Effector memory CD4-positive, alpha-beta T cell (primary cell): ENCODE measurements around the gene GALNT17.

ENCODE experiments used
- DNase-seq, 3 donors: peaks; one replicate each; pipeline ENCODE4 v3.0.0-alpha.2; 2020
- H3K27ac ChIP-seq: 2 replicates; pipeline ENCODE4 v1.7.0; 2013; ENCODE audit warnings: mild to moderate bottlenecking, low read length, moderate library complexity; ENCODE audit not compliant: insufficient read depth, poor library complexity, severe bottlenecking
- H3K27me3 ChIP-seq: replicated peaks from 2 replicates; pipeline ENCODE4 v1.7.0; 2013; ENCODE audit warnings: mild to moderate bottlenecking, low read length; ENCODE audit not compliant: insufficient read depth, control insufficient read depth, poor library complexity, severe bottlenecking
- H3K36me3 ChIP-seq: 2 replicates; pipeline ENCODE4 v1.7.0; 2013; ENCODE audit warnings: mild to moderate bottlenecking, low read length, moderate library complexity; ENCODE audit not compliant: control insufficient read depth, insufficient read depth
- H3K4me1 ChIP-seq: 2 replicates; pipeline ENCODE4 v1.7.0; 2013; ENCODE audit warnings: low read length, mild to moderate bottlenecking; ENCODE audit not compliant: control insufficient read depth, insufficient read depth, poor library complexity, severe bottlenecking
- H3K4me3 ChIP-seq: 2 replicates; pipeline ENCODE4 v1.7.0; 2013; ENCODE audit warnings: low read length, low read depth, mild to moderate bottlenecking; ENCODE audit not compliant: insufficient read depth, poor library complexity, severe bottlenecking
- H3K9me3 ChIP-seq: 2 replicates; pipeline ENCODE4 v1.7.0; 2013; ENCODE audit warnings: mild to moderate bottlenecking, low read length, moderate library complexity; ENCODE audit not compliant: control insufficient read depth

GALNT17 gene

DNA sequence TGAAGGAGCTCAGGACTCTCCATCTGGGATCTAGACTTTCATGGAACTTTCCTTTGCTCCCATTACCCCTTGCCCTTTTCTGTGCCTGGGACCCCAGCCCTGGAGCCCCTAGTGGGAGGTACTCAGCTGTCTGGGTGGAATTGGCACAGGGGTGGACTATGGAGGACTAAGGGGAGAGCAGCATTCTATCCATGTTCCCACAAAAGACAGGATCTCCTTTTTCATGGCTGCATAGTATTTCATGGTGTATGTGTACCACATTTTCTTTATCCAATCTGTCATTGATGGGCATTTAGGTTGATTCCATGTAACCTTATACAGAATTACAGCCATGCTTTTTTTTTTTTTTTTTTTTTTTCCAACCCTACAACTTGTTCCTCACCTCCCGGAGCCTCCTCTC, 89.1 kb downstream of the GALNT17 start:
- H3K36me3 ChIP-seq = no peaks in the 10 kb centered on the region
- peaks cover 3% of the 10 kb centered on the region for H3K9me3 ChIP-seq
- H3K27ac ChIP-seq = no peak overlapping the region
- no peaks in the 10 kb centered on the region for H3K4me1 ChIP-seq
- H3K27me3 ChIP-seq = no peaks in the 10 kb centered on the region
- DNase-seq = no peak
- no peak overlapping the region for H3K4me3 ChIP-seq

DNA sequence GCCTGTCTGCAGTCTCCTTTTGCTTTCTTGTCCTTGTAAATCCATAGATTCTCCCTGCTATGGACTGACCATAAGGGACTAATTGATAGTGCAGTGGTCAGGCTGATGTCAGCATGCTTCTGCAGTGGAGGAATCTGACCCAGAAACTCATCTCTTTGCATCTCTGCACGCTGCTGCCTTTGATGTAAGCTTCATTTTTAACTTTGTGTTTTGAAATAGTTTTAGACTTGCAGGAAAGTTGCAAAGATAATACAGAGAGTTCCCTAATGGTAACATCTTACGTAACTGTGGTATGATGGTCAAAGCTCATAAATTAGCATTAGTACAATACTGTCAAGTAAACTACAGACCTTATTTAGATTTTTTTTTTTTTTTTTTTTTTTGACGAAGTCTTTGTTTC, 89.6 kb downstream of the GALNT17 start:
- peaks cover 3% of the 10 kb centered on the region for H3K9me3 ChIP-seq
- H3K27ac ChIP-seq = no peak overlapping the region
- H3K36me3 ChIP-seq = no peaks in the 10 kb centered on the region

DNA sequence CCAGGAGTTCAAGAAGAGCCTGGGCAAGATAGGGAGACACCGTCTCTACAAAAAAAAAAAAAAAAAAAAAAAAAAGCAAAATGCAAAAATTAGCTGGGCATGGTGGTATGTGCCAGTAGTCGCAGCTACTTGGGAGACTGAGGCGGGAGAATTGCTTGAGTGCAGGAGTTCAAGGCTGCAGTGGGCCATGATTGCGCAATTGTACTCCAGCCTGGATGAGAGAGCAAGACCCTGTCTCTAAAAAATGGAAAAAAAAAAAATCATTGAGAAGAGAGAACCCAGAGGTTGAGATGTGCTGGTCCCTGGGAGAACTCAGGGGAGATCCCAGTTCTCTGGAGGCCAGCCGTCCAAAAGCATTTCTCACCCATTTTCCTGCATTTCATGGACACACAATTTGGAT, 95.2 kb downstream of the GALNT17 start:
- no peaks in the 10 kb centered on the region for H3K4me1 ChIP-seq
- no peak overlapping the region for H3K4me3 ChIP-seq
- DNase-seq = no peak
- H3K9me3 ChIP-seq = peaks cover 5% of the 10 kb centered on the region
- H3K27me3 ChIP-seq = no peaks in the 10 kb centered on the region
- no peaks in the 10 kb centered on the region for H3K36me3 ChIP-seq
- H3K27ac ChIP-seq = no peak overlapping the region

More for the DNA sequence above, 89.6 kb downstream of the GALNT17 start:
- Histone ChIP-seq H3K27me3 (no peaks in the 10 kb centered on the region), H3K4me1 (no peaks in the 10 kb centered on the region), H3K4me3 (no peak overlapping the region)
- DNase-seq = no peak

DNA sequence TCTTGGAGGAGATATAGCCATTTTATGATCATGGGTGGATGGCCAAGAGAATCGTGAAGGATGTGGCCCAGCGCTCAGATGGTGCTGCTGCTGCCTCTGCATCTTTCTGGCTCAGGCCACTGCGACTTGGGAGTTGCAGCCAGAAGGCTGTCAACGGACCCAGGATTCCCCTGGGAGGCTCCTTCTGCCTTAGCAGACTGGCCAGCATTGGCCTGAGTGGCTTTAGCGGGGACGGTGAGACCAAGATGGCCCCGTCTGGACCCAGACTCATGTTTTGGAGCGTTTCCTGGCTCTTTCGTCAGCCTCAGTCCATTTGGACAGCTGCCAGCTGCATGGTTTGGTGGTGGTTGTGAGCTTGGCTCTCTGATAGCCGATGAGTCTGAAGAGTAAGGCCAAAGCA, 97.2 kb downstream of the GALNT17 start:
- Histone ChIP-seq H3K27me3 (no peaks in the 10 kb centered on the region), H3K9me3 (peaks cover 5% of the 10 kb centered on the region), H3K27ac (no peak overlapping the region), H3K4me1 (no peaks in the 10 kb centered on the region), H3K4me3 (no peak overlapping the region), H3K36me3 (no peaks in the 10 kb centered on the region)
- DNase-seq = no peak

DNA sequence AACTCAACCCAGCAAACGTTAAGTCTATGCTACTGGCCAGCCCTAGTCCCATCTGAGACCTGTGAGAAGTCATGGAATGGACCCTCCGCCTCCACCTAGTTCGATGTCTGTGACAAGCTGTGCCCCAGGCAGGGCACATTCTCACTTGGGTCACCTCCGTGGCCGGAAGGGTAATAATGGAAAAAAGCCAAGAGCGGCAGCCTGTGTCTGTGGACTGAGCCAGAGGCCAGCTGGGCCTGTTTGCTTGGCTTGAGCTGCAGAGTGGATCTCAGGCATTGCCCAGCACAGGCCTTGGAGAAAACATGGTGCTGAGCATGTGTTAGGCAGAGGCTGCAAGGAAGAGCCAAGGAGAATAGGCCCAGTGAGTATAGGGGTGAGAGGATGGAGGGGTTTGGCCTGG, 97.8 kb downstream of the GALNT17 start:
- Histone ChIP-seq H3K36me3 (no peaks in the 10 kb centered on the region), H3K27me3 (no peaks in the 10 kb centered on the region), H3K4me1 (no peaks in the 10 kb centered on the region), H3K27ac (no peak overlapping the region), H3K4me3 (no peak overlapping the region), H3K9me3 (peaks cover 5% of the 10 kb centered on the region)
- DNase-seq = no peak

DNA sequence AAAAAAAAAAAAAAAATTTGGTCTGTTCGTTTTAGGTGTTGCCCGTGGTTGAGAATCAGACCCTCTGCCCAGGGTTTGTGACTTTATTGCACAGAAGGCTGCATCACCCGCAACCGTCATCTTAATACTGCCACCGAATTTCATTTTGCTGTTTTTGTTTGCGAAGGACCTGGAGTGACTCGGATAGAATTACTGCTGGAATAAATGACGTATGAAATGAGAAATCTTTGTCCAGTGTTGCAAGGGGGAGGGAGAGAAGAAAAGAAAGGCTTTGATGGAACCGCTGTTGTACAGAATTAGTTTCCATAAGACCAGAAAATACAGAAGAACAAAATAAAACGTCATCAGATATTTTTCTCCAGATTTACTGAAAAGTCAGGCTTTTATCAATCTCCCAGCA, 103.3 kb downstream of the GALNT17 start:
- Histone ChIP-seq H3K9me3 (peaks cover 5% of the 10 kb centered on the region), H3K4me3 (no peak overlapping the region), H3K4me1 (no peaks in the 10 kb centered on the region), H3K27me3 (no peaks in the 10 kb centered on the region), H3K36me3 (no peaks in the 10 kb centered on the region), H3K27ac (no peak overlapping the region)
- no peak for DNase-seq

DNA sequence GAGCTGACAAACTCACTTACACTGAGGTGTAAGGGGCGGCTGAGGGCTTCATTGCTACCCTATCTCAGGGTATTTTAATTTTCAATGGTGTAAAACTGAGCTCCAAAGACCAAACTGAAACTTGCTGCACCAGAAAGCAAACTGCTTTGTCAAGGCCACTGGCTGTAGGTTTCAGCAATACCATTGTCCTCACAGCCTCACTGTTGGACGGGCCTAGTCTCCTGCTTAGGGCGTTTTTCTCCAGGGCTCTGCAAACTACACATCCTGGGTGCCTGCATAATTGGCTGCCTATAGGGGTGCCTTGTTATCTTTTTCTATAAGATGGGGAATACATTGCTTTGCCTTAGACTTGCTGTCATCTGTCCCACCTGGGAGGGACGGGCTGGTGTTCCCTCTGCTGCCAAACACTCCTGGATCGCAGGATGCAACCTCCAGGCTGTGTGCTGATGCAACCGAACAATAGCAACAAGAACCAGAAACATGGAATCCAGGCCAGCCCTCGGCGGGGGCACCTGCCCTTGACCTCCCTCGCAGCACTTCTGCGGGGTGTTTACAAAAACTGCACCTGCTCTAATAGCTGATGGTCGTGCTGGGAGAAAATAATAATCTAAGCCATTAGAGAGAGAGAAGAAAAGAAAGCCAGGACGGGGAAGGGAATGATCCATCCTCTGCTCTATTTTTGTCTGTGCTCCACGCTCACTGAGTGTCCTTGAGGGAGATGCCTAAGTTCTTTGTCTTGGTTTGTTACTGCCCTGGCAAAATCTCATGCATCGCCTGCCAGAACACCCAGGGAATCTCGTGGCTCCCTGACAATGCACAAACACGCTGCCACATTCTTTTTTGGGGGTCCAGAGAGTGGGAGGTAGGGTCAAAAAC, 104.5 kb downstream of the GALNT17 start:
- Histone ChIP-seq H3K36me3 (no peaks in the 10 kb centered on the region), H3K4me3 (no peak overlapping the region), H3K4me1 (no peaks in the 10 kb centered on the region), H3K27ac (no peak overlapping the region), H3K27me3 (no peaks in the 10 kb centered on the region), H3K9me3 (peaks cover 2% of the 10 kb centered on the region)
- DNase-seq = no peak

DNA sequence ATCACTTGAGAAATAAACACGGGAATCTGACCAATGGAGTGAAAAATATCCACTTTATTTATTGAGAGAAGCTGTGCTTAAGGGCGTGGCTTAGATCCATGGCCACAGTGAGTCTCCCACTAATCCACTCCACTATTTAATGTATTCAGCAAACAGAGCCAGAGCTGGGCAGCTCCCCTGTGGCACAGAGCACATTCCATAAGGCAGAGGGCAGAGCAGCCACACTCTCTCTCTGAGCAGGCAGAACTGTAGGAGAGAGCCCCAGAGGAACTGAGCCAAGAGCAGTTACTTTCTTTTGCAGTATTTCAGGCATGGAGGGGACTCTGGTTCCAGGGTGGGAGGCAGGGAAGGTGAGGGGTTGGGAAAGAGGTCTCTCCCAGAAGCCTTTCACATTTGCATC, 106.0 kb downstream of the GALNT17 start:
- H3K4me3 ChIP-seq = no peak overlapping the region
- H3K36me3 ChIP-seq = no peaks in the 10 kb centered on the region
- H3K27me3 ChIP-seq = no peaks in the 10 kb centered on the region
- no peak overlapping the region for H3K27ac ChIP-seq
- no peaks in the 10 kb centered on the region for H3K4me1 ChIP-seq
- no peaks in the 10 kb centered on the region for H3K9me3 ChIP-seq
- no peak for DNase-seq

DNA sequence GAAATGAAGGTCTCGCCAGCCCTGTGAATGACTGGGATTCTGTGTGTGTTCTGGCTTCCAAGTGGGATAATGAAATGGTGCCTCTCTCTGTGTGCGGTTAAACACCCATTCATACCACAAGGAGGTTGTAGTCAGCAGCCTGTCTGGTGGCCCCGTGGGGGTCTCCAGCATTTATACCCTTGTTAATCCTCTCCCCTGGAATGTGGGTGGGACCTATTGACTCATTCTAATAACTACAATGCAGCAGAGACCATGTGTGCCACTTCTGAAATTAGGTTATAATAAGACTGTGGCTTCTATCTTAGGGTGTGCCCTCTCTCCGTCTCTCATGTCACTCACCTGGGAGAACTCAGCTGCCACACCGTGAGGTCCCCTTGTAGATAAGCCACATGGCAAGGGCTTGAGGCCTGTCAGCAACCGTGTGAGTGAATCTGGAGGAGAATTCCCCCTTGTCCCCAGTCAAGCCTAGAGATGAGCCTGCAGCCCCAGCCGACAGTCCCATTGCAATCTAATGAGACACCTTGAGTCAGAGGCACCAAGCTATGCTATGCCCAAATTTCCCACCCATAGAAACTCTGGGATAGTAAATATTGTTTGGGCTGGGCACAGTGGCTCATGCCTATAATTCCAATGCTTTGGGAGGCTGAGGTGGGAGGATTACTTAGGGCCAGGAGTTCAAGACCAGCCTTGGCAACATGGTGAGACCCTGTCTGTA, 106.8 kb downstream of the GALNT17 start:
- no peaks in the 10 kb centered on the region for H3K4me1 ChIP-seq
- H3K27ac ChIP-seq = no peak overlapping the region
- no peak for DNase-seq
- no peaks in the 10 kb centered on the region for H3K9me3 ChIP-seq
- no peaks in the 10 kb centered on the region for H3K36me3 ChIP-seq
- no peak overlapping the region for H3K4me3 ChIP-seq
- no peaks in the 10 kb centered on the region for H3K27me3 ChIP-seq

DNA sequence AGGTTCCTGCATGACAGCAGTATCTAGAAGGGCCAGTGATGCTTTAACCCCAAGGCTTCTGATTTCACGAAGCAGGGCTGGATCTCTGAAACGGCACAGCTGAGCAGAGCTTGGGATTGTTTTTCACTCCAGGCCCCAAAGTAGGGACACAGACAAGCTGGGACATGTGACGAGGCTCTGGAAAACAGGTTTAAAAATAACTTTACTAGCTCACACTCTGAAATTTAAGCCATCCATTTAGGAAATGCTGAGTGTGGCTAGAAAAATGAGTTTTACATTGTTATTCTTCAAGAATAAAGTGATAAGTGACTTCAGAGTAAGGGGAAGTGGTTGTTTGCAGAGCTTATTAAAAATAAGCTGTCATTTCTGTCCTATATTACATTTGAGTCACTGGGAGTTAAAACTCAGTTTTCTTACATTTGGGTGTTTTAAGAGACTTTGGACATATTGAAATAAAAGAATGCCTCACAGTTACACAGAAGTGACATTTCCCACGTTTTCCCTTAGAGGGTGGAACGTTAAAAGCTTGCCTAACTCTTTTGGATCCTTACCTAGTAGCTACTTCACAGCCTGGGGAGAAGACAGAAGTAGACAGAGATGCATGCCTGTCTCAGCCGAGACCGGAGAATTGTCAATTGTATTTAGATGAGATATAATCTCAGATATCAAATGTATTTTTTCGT, 107.8 kb downstream of the GALNT17 start:
- H3K9me3 ChIP-seq = no peaks in the 10 kb centered on the region
- no peak for DNase-seq

More for the DNA sequence above, 107.8 kb downstream of the GALNT17 start:
- Histone ChIP-seq H3K36me3 (no peaks in the 10 kb centered on the region), H3K27me3 (no peaks in the 10 kb centered on the region), H3K27ac (no peak overlapping the region), H3K4me1 (no peaks in the 10 kb centered on the region), H3K4me3 (no peak overlapping the region)
